ENCODE measurements around the gene MCC.

The MCC gene

GRCh38 chr5:113213551-113214425 is 274.5 kb downstream of the MCC start:
- H3K36me3 ChIP-seq (ENCODE audit: control insufficient read depth, insufficient read depth, low read length): no peaks in the 10 kb centered on the region
- peaks cover 66% of the 10 kb centered on the region for H3K4me1 ChIP-seq (ENCODE audit: control insufficient read depth, insufficient read depth, low read length)
- no peak overlapping the region for H3K4me3 ChIP-seq (ENCODE audit: low read depth, low read length)
- H3K27ac ChIP-seq (ENCODE audit: low read depth, low read length): peak overlapping the region; percentile 69
- no peaks in the 10 kb centered on the region for H3K27me3 ChIP-seq (ENCODE audit: control insufficient read depth, insufficient read depth, low read length)
- no peaks in the 10 kb centered on the region for H3K9me3 ChIP-seq (ENCODE audit: control insufficient read depth, insufficient read depth, low read length)
- H3K9ac ChIP-seq (ENCODE audit: low read depth, low read length): no peak overlapping the region

GRCh38 chr5:113212244-113212920 is 275.9 kb downstream of the MCC start:
- H3K4me1 ChIP-seq (ENCODE audit: control insufficient read depth, insufficient read depth, low read length): peaks cover 57% of the 10 kb centered on the region
- H3K4me3 ChIP-seq (ENCODE audit: low read depth, low read length): no peak overlapping the region
- H3K36me3 ChIP-seq (ENCODE audit: control insufficient read depth, insufficient read depth, low read length): no peaks in the 10 kb centered on the region
- H3K9ac ChIP-seq (ENCODE audit: low read depth, low read length): no peak overlapping the region
- H3K27ac ChIP-seq (ENCODE audit: low read depth, low read length): no peak overlapping the region
- no peaks in the 10 kb centered on the region for H3K9me3 ChIP-seq (ENCODE audit: control insufficient read depth, insufficient read depth, low read length)
- no peaks in the 10 kb centered on the region for H3K27me3 ChIP-seq (ENCODE audit: control insufficient read depth, insufficient read depth, low read length)

- Histone ChIP-seq H3K27me3 (ENCODE audit: control insufficient read depth, insufficient read depth, low read length) (no peaks in the 10 kb centered on the region), H3K27ac (ENCODE audit: low read depth, low read length) (no peak overlapping the region), H3K4me1 (ENCODE audit: control insufficient read depth, insufficient read depth, low read length) (peaks cover 39% of the 10 kb centered on the region), H3K9ac (ENCODE audit: low read depth, low read length) (no peak overlapping the region), H3K9me3 (ENCODE audit: control insufficient read depth, insufficient read depth, low read length) (no peaks in the 10 kb centered on the region), H3K36me3 (ENCODE audit: control insufficient read depth, insufficient read depth, low read length) (no peaks in the 10 kb centered on the region), H3K4me3 (ENCODE audit: low read depth, low read length) (no peak overlapping the region)
Measured at GRCh38 chr5:113209498-113209897, 278.8 kb downstream of the MCC start.

- no peaks in the 10 kb centered on the region for H3K36me3 ChIP-seq (ENCODE audit: control insufficient read depth, insufficient read depth, low read length)
- peaks cover 30% of the 10 kb centered on the region for H3K4me1 ChIP-seq (ENCODE audit: control insufficient read depth, insufficient read depth, low read length)
- H3K27ac ChIP-seq (ENCODE audit: low read depth, low read length): no peak overlapping the region
- no peaks in the 10 kb centered on the region for H3K9me3 ChIP-seq (ENCODE audit: control insufficient read depth, insufficient read depth, low read length)
- no peak overlapping the region for H3K4me3 ChIP-seq (ENCODE audit: low read depth, low read length)
- no peak overlapping the region for H3K9ac ChIP-seq (ENCODE audit: low read depth, low read length)
- H3K27me3 ChIP-seq (ENCODE audit: control insufficient read depth, insufficient read depth, low read length): no peaks in the 10 kb centered on the region
Measured at GRCh38 chr5:113205807-113206206, 282.4 kb downstream of the MCC start.

GRCh38 chr5:113205323-113205722 is 282.9 kb downstream of the MCC start:
- no peaks in the 10 kb centered on the region for H3K9me3 ChIP-seq (ENCODE audit: control insufficient read depth, insufficient read depth, low read length)
- H3K36me3 ChIP-seq (ENCODE audit: control insufficient read depth, insufficient read depth, low read length): no peaks in the 10 kb centered on the region
- H3K27me3 ChIP-seq (ENCODE audit: control insufficient read depth, insufficient read depth, low read length): no peaks in the 10 kb centered on the region
- no peak overlapping the region for H3K9ac ChIP-seq (ENCODE audit: low read depth, low read length)
- peaks cover 34% of the 10 kb centered on the region for H3K4me1 ChIP-seq (ENCODE audit: control insufficient read depth, insufficient read depth, low read length)
- H3K27ac ChIP-seq (ENCODE audit: low read depth, low read length): peak overlapping the region; percentile 9
- no peak overlapping the region for H3K4me3 ChIP-seq (ENCODE audit: low read depth, low read length)

- H3K9me3 ChIP-seq (ENCODE audit: control insufficient read depth, insufficient read depth, low read length): no peaks in the 10 kb centered on the region
- no peak overlapping the region for H3K4me3 ChIP-seq (ENCODE audit: low read depth, low read length)
- no peaks in the 10 kb centered on the region for H3K36me3 ChIP-seq (ENCODE audit: control insufficient read depth, insufficient read depth, low read length)
- no peak overlapping the region for H3K9ac ChIP-seq (ENCODE audit: low read depth, low read length)
- H3K27ac ChIP-seq (ENCODE audit: low read depth, low read length): peak overlapping the region; percentile 9
- H3K4me1 ChIP-seq (ENCODE audit: control insufficient read depth, insufficient read depth, low read length): peaks cover 41% of the 10 kb centered on the region
- H3K27me3 ChIP-seq (ENCODE audit: control insufficient read depth, insufficient read depth, low read length): no peaks in the 10 kb centered on the region
Measured at GRCh38 chr5:113204525-113205161, 283.6 kb downstream of the MCC start.

GRCh38 chr5:113203916-113204315 is 284.3 kb downstream of the MCC start:
- peaks cover 47% of the 10 kb centered on the region for H3K4me1 ChIP-seq (ENCODE audit: control insufficient read depth, insufficient read depth, low read length)
- no peak overlapping the region for H3K9ac ChIP-seq (ENCODE audit: low read depth, low read length)
- no peaks in the 10 kb centered on the region for H3K9me3 ChIP-seq (ENCODE audit: control insufficient read depth, insufficient read depth, low read length)
- no peak overlapping the region for H3K4me3 ChIP-seq (ENCODE audit: low read depth, low read length)
- H3K27ac ChIP-seq (ENCODE audit: low read depth, low read length): peak overlapping the region; percentile 50
- H3K36me3 ChIP-seq (ENCODE audit: control insufficient read depth, insufficient read depth, low read length): no peaks in the 10 kb centered on the region
- no peaks in the 10 kb centered on the region for H3K27me3 ChIP-seq (ENCODE audit: control insufficient read depth, insufficient read depth, low read length)

DNA sequence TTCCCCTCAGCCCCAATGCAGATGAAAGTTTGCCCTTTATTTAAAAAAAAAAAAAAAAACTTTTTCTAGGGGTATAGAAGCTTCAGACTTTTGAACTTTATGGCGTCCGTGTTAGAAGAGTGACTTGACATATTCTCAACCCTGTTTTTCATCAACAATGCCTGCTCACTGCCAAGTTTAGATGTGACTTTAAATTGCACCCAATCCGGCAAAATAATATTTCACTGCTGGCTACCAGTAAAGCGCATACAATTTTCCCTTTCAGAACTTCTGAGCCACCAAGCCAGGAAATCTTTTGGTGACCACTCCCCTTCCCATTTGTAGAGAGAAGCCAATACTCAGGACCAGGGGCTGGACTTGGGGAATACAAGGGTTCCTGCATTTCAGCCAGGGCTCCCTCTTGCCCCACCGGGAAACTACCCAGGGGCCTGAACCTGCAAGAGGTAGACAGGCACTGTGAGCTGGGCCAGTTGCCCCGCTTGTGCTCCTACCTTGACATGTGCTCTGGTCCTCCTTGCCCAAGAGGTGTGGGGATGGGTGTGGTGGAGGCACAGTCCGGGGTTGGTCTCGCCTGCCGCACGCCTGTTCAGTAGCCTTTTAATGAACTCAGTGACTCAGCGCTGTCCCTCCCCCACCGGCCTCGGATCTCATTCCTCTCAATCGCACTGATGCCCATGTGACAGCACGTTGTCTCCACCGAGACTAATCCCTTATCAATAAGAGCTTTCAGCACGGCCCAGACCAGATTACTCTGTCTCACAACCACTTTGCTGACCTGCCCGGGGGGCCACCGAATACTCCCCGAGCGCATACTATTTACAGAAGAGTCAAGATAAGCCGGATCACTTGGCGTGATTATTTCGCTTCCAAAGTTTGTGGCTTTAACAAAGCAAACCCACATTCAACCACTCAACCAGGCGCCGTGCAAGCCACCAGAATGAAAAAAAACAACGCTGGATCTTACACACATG is 285.2 kb downstream of the MCC start:
- Histone ChIP-seq H3K27ac (ENCODE audit: low read depth, low read length) (peak overlapping the region; percentile 63), H3K4me1 (ENCODE audit: control insufficient read depth, insufficient read depth, low read length) (peaks cover 47% of the 10 kb centered on the region), H3K9me3 (ENCODE audit: control insufficient read depth, insufficient read depth, low read length) (no peaks in the 10 kb centered on the region), H3K9ac (ENCODE audit: low read depth, low read length) (no peak overlapping the region), H3K4me3 (ENCODE audit: low read depth, low read length) (no peak overlapping the region), H3K27me3 (ENCODE audit: control insufficient read depth, insufficient read depth, low read length) (no peaks in the 10 kb centered on the region), H3K36me3 (ENCODE audit: control insufficient read depth, insufficient read depth, low read length) (no peaks in the 10 kb centered on the region)

DNA sequence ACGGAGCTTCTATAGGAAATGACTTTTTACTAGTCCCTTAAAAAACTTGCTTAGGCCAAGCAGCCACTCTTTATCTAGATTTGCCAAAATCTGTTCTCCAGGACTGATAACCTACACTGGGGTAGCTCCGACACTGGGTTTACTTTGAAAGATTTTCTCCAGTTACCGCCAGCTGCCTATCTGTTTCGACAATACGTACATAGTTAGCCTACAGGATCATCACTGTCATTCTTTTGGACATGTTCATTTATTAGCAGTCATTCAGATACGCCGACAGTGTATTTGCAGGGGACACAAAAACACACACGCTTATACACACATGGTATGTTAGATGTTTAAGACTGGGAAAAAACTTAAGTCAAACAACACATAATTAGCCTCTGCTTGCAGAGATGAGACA is 286.0 kb downstream of the MCC start:
- Histone ChIP-seq H3K36me3 (ENCODE audit: control insufficient read depth, insufficient read depth, low read length) (no peaks in the 10 kb centered on the region), H3K9me3 (ENCODE audit: control insufficient read depth, insufficient read depth, low read length) (no peaks in the 10 kb centered on the region), H3K27me3 (ENCODE audit: control insufficient read depth, insufficient read depth, low read length) (no peaks in the 10 kb centered on the region), H3K4me1 (ENCODE audit: control insufficient read depth, insufficient read depth, low read length) (peaks cover 43% of the 10 kb centered on the region), H3K9ac (ENCODE audit: low read depth, low read length) (no peak overlapping the region), H3K4me3 (ENCODE audit: low read depth, low read length) (no peak overlapping the region), H3K27ac (ENCODE audit: low read depth, low read length) (peak overlapping the region; percentile 21)

GRCh38 chr5:113201715-113202114 is 286.5 kb downstream of the MCC start:
- Histone ChIP-seq H3K27ac (ENCODE audit: low read depth, low read length) (peak overlapping the region; percentile 18), H3K4me3 (ENCODE audit: low read depth, low read length) (no peak overlapping the region), H3K9ac (ENCODE audit: low read depth, low read length) (no peak overlapping the region), H3K4me1 (ENCODE audit: control insufficient read depth, insufficient read depth, low read length) (peaks cover 43% of the 10 kb centered on the region), H3K9me3 (ENCODE audit: control insufficient read depth, insufficient read depth, low read length) (no peaks in the 10 kb centered on the region), H3K27me3 (ENCODE audit: control insufficient read depth, insufficient read depth, low read length) (no peaks in the 10 kb centered on the region), H3K36me3 (ENCODE audit: control insufficient read depth, insufficient read depth, low read length) (no peaks in the 10 kb centered on the region)
